Neural progenitor cell (in vitro differentiated cells): ENCODE data around the gene GFRA4.

ENCODE experiments used
- EZH2 ChIP-seq: fragments of 200-600 bp; sonication (generic); IDR thresholded peaks from 2 replicates; pipeline ENCODE4 v1.6.1; 2017; ENCODE audit warnings: antibody characterized with exemption, mild to moderate bottlenecking, moderate library complexity
- TF ChIP-seq, protein P1 (sequence below): fragments of 200-600 bp; sonication (generic); IDR thresholded peaks from 2 replicates; pipeline ENCODE4 v1.5.1; 2017; ENCODE audit warnings: antibody characterized with exemption, mild to moderate bottlenecking

DNA sequence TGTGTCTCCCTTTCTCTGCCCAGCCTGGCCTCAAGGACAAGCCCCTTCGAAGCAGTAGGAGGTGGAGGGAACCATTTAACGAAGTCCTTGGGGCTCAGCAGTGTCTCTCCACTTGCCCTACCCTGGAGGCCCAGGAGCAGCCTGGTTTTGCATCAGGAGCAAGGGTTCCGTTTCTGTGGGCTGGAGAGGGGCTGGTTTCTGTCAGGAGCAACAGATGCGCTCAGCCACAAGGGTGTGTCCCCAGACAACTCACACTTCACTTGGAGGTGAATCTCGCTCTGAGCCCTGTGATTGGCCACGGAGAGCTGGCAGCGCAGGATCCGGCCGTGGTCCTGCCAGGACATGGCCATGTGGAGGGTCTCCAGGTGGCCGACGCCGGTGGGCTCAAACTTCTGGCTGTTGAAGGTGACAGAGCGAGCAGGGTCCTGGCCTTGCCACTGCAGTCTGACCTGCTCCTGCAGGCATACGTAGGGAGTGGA is 42.3 kb upstream of the GFRA4 start:
- TF ChIP-seq, protein P1, sequence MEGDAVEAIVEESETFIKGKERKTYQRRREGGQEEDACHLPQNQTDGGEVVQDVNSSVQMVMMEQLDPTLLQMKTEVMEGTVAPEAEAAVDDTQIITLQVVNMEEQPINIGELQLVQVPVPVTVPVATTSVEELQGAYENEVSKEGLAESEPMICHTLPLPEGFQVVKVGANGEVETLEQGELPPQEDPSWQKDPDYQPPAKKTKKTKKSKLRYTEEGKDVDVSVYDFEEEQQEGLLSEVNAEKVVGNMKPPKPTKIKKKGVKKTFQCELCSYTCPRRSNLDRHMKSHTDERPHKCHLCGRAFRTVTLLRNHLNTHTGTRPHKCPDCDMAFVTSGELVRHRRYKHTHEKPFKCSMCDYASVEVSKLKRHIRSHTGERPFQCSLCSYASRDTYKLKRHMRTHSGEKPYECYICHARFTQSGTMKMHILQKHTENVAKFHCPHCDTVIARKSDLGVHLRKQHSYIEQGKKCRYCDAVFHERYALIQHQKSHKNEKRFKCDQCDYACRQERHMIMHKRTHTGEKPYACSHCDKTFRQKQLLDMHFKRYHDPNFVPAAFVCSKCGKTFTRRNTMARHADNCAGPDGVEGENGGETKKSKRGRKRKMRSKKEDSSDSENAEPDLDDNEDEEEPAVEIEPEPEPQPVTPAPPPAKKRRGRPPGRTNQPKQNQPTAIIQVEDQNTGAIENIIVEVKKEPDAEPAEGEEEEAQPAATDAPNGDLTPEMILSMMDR: no peak
- TF ChIP-seq EZH2: no peak
